Esophagus (tissue), 2 donors: ENCODE results near the gene HAVCR2. TPM values are rescaled to one million over a fixed set of nuclear protein-coding genes. Genes with fewer than 3 reads are reported as not detected.
"Not testable (repeated sequence)": the region's sequence is repeated elsewhere in the genome, so short reads cannot be mapped to it uniquely, and the experiment has no call there.

ENCODE experiments used
- H3K27ac ChIP-seq, 2 donors: one replicate each; pipeline ENCODE4 v1.5.1; 2013; ENCODE audit warnings: low read depth in 2 of 2, mild to moderate bottlenecking in 2 of 2, inconsistent platforms in 1 of 2, low read length in 1 of 2, moderate library complexity in 1 of 2
- H3K27me3 ChIP-seq, 2 donors: one replicate each; pipeline ENCODE4 v1.6.1; 2013; ENCODE audit warnings: low read length in 2 of 2, control low read depth in 1 of 2, mild to moderate bottlenecking in 1 of 2; ENCODE audit not compliant: insufficient read depth in 2 of 2, control insufficient read depth in 1 of 2
- H3K36me3 ChIP-seq, 2 donors: one replicate each; pipeline ENCODE4 v1.6.1; 2013; ENCODE audit warnings: low read length in 1 of 2; ENCODE audit not compliant: control insufficient read depth in 2 of 2, insufficient read depth in 2 of 2
- H3K4me1 ChIP-seq, 2 donors: one replicate each; pipeline ENCODE4 v1.6.1; 2013; ENCODE audit warnings: low read length in 1 of 2; ENCODE audit not compliant: control insufficient read depth in 2 of 2, insufficient read depth in 2 of 2
- H3K4me3 ChIP-seq, 2 donors: one replicate each; pipeline ENCODE4 v1.5.1; 2013; ENCODE audit warnings: low read length in 2 of 2, mild to moderate bottlenecking in 2 of 2, low read depth in 1 of 2, moderate library complexity in 1 of 2
- H3K9me3 ChIP-seq, 2 donors: one replicate each; pipeline ENCODE4 v1.6.1; 2013; ENCODE audit warnings: mild to moderate bottlenecking in 2 of 2, low read depth in 1 of 2, low read length in 1 of 2, moderate library complexity in 1 of 2; ENCODE audit not compliant: control insufficient read depth in 2 of 2, insufficient read depth in 1 of 2
- WGBS, 2 donors: extraction: QIAGEN DNeasy Blood & Tissue Kit; methylation state at CpG; one replicate each; pipeline ENCODE4 v1.1.7; 2013; 5-methylcytosine and 5-hydroxymethylcytosine counted together
- polyA plus RNA-seq, 2 donors: library from polyadenylated mRNA; stranded (reverse); fragments of 200-250 nt; gene quantifications; one replicate each; pipeline ENCODE4 v1.2.3, GENCODE V29; 2013
- donor health status: healthy with polysubstance abuse.
- donor health status: Bipolar disorder and iron deficiency.

The HAVCR2 gene
- polyA plus RNA-seq, 2 donors, result 0.47 to 0.91 TPM

DNA sequence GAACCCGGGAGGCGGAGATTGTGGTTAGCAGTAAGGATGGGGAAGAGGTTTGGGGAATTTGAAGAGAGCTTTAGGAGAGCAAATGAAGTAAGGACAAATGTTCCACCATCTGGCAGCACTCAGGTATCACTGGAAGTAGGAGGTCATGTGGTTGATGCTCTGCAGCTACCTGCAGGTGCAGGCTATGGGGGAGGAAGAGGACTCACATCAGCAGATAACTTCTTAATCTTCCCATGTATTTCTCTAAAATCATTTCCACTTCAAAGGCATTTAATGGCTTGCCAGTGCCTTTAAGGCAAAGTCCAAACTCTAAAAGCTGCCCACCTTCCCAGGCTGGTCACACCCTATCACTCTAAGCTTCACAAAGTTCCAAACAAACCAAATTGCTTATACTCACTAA is 41.8 kb downstream of the HAVCR2 start:
- WGBS, 2 donors, result 49 to 67% methylated on average over 2 of the region's 2 CpGs

DNA sequence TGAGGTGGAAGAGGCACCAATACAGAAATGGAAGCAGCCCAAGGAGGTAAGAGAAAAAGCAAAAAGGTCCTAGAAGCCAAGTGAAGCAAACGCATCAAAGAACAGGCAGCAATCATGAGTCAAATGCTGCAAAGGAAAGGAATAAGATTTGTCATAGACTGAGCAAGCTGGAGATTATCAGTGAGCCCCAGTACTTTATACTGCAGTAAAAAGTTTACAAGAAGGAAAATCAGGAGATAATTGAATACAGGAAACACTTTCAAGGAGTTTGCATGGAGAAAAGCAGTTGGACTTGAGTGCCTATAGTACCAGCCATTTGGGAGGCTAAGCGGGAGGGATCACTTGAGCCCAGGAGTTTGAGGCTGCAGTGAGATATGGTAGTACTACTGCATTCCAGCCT is 42.8 kb downstream of the HAVCR2 start:
- Histone ChIP-seq H3K4me1 (no peaks in the 10 kb centered on the region), H3K4me3 (no peak overlapping the region), H3K27me3 (no peaks in the 10 kb centered on the region), H3K36me3 (no peaks in the 10 kb centered on the region), H3K27ac (no peak overlapping the region), H3K9me3 (no peaks in the 10 kb centered on the region)
- WGBS, 2 donors, result 81 to 84% methylated on average over 2 of the region's 2 CpGs

More for the DNA sequence above, 41.8 kb downstream of the HAVCR2 start:
- Histone ChIP-seq H3K27ac (no peak overlapping the region), H3K27me3 (no peaks in the 10 kb centered on the region), H3K9me3 (no peaks in the 10 kb centered on the region), H3K4me3 (no peak overlapping the region), H3K36me3 (no peaks in the 10 kb centered on the region), H3K4me1 (no peaks in the 10 kb centered on the region)

DNA sequence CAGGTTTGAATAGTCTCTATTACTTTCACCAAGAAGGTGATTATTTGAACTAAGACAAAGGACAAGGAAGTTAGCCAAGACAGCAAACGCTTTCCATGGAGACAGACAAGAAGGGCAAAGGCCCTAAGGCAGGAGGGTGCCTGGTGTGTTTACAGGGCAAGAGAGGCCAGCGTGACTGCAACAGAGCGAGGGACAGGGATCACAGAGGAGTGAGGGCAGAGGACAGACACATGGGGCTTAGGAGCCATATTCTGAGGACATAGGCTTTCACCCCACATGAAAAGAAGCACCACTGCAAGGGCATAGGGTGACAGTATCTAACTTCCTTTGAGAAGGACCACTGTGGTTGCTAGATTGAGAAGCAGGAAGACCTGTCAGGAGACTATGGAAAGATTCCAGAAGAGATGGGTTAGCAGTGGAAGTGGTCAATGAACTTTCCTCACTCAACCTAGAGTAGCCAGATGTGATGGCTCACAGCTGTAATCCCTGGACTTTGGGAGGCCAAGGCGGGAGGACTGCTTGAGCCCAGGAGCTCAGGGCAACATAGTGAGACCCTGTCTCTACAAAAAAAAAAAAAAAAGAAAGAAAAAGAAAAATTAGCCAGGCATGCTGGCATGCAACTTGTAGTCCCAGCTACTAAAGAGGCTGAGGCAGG is 44.9 kb downstream of the HAVCR2 start:
- H3K27ac ChIP-seq, result no peak overlapping the region
- no peaks in the 10 kb centered on the region for H3K27me3 ChIP-seq
- no peaks in the 10 kb centered on the region for H3K9me3 ChIP-seq
- no peak overlapping the region for H3K4me3 ChIP-seq
- no peaks in the 10 kb centered on the region for H3K4me1 ChIP-seq
- 77 to 79% methylated on average over 4 of the region's 4 CpGs for WGBS, 2 donors
- no peaks in the 10 kb centered on the region for H3K36me3 ChIP-seq

DNA sequence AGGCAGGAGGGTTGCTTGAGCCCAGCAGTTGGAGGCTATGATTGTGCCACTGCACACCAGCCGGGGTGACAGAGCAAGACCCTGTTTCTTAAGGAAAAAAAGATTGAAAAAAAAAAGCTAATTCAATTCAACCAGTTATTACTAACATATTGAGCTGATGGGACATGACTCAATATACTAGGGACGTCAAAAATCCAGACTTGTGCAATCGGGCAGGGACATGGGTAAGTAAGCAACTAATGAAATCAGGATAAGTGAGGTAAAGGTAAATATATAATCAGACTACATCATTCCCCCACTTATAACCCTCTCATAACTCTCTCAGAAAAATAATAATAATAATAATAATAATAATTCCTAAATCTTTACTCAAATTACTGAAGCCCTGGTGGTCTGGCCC is 49.0 kb downstream of the HAVCR2 start:
- Histone ChIP-seq H3K4me1 (no peaks in the 10 kb centered on the region), H3K27ac (no peak overlapping the region), H3K4me3 (no peak overlapping the region), H3K27me3 (no peaks in the 10 kb centered on the region), H3K36me3 (no peaks in the 10 kb centered on the region), H3K9me3 (no peaks in the 10 kb centered on the region)
- WGBS, 2 donors, result 88 to 91% methylated on average over 3 of the region's 3 CpGs

DNA sequence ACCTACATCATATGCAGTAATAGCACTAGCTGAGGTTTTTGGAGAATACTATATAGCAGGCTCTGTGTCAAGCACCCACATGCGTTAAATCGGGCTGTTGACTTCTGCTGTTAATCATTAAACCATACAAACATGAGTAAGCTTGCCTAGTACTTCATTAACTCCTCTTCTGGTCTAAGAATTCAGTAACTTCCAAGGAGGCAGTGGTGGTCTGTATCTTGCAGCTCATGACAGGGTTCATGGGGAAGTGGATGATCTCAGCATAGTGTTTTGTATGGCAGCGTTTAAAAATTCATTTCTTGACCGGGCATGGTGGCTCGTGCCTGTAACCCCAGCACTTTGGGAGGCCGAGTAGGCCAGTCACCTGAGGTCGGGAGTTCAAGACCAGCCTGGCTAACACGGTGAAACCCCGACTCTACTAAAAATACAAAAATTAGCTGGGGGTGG is 49.7 kb downstream of the HAVCR2 start, which contains the start of gene HAVCR1:
HAVCR1 (minus strand) TSS at position 24 of the 447 bp plus-strand sequence. CDS start 1,173 bp downstream, outside the sequence.
- 62 to 72% methylated on average over 9 of the region's 9 CpGs for WGBS, 2 donors
- H3K4me1 ChIP-seq, result no peaks in the 10 kb centered on the region
- no peaks in the 10 kb centered on the region for H3K9me3 ChIP-seq
- H3K36me3 ChIP-seq, result no peaks in the 10 kb centered on the region
- no peak within 1 kb of the TSS for H3K4me3 ChIP-seq
- H3K27me3 ChIP-seq, result no peaks in the 10 kb centered on the region
- no peak within 1 kb of the TSS for H3K27ac ChIP-seq

DNA sequence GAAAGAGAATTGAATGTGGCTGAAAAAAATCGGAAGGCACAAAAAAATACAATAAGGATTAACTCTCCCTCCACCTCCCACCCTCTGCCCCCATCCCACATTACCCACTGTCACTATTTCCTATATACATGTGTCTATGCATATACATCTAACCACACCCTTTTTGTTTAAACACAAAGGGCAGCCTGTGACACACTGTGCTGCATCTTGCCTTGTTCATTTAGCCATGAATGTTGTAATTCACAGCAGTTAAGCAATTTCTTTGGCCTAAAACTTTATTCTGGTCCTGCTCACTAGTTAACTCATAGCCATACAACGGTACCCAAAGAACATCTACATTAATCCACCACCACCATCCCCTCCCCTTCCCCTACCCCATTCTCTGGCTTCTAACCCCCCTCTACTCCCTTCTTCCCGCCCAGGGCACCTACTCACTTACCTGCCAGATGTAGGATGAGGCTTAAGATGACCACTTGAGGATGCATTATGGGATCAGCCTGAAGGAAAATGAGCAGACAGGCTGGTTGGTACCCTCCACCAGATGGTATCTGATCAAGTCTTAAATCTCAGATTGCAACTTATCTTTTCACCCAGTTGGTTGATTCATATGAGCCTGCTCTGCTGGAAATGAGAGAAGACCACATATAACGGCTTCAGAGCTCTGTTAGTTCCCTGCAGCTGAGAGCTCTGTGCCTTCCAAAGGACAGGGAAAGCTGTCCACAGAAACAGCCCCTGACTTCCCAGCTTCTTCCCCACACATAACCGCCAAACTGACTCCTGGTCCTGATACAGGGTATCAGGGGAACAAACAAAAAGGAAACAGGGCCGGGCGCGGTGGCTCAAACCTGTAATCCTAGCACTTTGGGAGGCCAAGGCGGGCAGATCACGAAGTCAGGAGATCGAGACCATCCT is 51.1 kb downstream of the HAVCR2 start:
- Histone ChIP-seq H3K27me3 (no peaks in the 10 kb centered on the region), H3K4me3 (no peak overlapping the region), H3K4me1 (no peaks in the 10 kb centered on the region), H3K9me3 (no peaks in the 10 kb centered on the region), H3K36me3 (no peaks in the 10 kb centered on the region), H3K27ac (no peak overlapping the region)
- WGBS, 2 donors, result 89 to 93% methylated on average over 11 of the region's 11 CpGs

DNA sequence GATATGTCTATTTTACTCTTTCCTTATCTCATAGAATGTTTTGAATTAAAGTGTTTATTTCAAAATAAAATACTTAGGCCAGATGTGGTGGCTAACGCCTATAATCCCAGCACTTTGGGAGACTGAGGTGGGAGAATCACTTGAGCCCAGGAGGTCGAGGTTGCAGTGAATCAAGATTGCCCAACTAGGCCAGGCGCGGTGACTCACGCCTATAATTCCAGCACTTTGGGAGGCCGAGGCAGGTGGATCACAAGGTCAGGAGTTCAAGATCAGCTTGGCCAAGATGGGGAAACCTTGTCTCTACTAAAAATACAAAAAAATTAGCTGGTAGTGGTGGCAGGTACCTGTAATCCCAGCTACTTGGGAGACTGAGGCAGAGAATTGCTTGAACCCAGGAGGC is 52.0 kb downstream of the HAVCR2 start:
- H3K9me3 ChIP-seq, H3K4me1 ChIP-seq, H3K4me3 ChIP-seq, H3K36me3 ChIP-seq, H3K27me3 ChIP-seq, H3K27ac ChIP-seq: not testable (repeated sequence)
- 85 to 89% methylated on average over 6 of the region's 6 CpGs for WGBS, 2 donors

DNA sequence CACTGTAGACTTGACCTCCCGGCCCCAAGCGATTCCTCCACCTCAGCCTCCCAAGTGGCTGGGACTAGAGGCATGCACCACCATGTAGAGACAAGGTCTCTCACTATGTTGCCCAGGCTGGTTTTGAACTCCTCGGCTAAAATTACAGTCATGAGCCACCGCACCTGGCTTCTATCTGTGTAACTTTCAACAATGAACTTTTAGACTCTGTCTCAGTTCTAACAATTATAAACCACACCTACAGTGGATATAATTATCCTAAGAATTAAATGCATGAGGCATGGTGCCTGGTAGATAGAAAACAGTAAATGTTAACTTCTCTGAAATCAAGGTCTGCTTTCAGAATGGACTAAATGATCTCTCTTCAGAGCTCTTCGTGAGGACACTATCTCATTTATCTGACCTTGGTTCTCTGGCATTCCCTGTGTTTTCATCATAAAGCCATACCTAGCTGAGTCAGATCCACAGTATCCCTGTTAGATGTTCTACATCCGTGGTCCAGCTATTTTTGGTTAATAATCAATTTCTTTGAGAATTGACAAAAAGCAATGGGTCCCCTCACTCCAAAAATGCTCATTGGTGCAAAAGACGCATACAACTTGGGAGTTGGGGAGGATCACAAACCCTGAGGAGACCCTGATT is 57.1 kb downstream of the HAVCR2 start:
- H3K4me1 ChIP-seq, result no peaks in the 10 kb centered on the region
- no peaks in the 10 kb centered on the region for H3K27me3 ChIP-seq
- WGBS, 2 donors, result 79 to 81% methylated on average over 7 of the region's 7 CpGs
- H3K27ac ChIP-seq, result no peak overlapping the region
- H3K4me3 ChIP-seq, result no peak overlapping the region
- H3K9me3 ChIP-seq, result no peaks in the 10 kb centered on the region
- H3K36me3 ChIP-seq, result no peaks in the 10 kb centered on the region

DNA sequence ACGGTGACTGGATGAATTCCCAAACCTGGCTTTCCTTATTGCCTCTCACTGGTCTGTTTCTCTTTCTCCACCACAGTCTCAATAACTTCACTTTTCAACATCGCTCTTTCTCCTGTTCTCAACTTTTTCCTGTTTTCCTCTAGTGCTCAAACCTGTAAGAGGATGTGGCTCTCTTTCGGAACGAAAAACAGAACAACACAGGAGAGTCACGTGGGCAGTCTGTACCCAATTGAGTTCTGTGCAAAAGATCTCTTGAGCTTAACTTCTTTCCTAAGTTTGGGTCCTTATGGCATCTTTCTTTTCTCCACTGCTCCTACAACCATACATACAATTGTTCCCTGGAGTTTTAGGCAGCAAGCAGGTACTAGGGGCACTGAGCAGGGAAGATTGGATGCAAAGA is 58.8 kb downstream of the HAVCR2 start:
- no peaks in the 10 kb centered on the region for H3K27me3 ChIP-seq
- H3K4me1 ChIP-seq, result no peaks in the 10 kb centered on the region
- H3K4me3 ChIP-seq, result no peak overlapping the region
- WGBS, 2 donors, result 74 to 81% methylated on average over 5 of the region's 5 CpGs
- no peaks in the 10 kb centered on the region for H3K36me3 ChIP-seq
- H3K9me3 ChIP-seq, result no peaks in the 10 kb centered on the region
- H3K27ac ChIP-seq, result no peak overlapping the region
